Choroid plexus epithelial cell (primary cell): ENCODE results near the gene PRSS35.

Source experiments
- DNase-seq: peaks from one replicate; pipeline ENCODE4 v3.0.0-alpha.2; 2010; ENCODE audit warnings: low read depth
- H3K4me3 ChIP-seq: 2 replicates; pipeline ENCODE4 v1.5.1; 2011; ENCODE audit warnings: low read depth, mild to moderate bottlenecking, control low read depth, low read length, moderate library complexity
- TF ChIP-seq, protein P1 (sequence below): conservative IDR thresholded peaks from 2 replicates; pipeline ENCODE4 v1.5.1; 2011; ENCODE audit warnings: low read depth, mild to moderate bottlenecking, control low read depth, inconsistent platforms, low read length, moderate library complexity

The PRSS35 gene, protein sequence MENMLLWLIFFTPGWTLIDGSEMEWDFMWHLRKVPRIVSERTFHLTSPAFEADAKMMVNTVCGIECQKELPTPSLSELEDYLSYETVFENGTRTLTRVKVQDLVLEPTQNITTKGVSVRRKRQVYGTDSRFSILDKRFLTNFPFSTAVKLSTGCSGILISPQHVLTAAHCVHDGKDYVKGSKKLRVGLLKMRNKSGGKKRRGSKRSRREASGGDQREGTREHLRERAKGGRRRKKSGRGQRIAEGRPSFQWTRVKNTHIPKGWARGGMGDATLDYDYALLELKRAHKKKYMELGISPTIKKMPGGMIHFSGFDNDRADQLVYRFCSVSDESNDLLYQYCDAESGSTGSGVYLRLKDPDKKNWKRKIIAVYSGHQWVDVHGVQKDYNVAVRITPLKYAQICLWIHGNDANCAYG

GRCh38 chr6:83511901-83512681, at the start of gene PRSS35:
Gene PRSS35, plus strand, starts transcription at chr6:83512534. Its CDS starts 10,908 bp downstream, at chr6:83523442.
- TF ChIP-seq, protein P1, sequence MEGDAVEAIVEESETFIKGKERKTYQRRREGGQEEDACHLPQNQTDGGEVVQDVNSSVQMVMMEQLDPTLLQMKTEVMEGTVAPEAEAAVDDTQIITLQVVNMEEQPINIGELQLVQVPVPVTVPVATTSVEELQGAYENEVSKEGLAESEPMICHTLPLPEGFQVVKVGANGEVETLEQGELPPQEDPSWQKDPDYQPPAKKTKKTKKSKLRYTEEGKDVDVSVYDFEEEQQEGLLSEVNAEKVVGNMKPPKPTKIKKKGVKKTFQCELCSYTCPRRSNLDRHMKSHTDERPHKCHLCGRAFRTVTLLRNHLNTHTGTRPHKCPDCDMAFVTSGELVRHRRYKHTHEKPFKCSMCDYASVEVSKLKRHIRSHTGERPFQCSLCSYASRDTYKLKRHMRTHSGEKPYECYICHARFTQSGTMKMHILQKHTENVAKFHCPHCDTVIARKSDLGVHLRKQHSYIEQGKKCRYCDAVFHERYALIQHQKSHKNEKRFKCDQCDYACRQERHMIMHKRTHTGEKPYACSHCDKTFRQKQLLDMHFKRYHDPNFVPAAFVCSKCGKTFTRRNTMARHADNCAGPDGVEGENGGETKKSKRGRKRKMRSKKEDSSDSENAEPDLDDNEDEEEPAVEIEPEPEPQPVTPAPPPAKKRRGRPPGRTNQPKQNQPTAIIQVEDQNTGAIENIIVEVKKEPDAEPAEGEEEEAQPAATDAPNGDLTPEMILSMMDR, result peak; percentile 95
- peak within 1 kb of the TSS; percentile 63 for H3K4me3 ChIP-seq
- peak; percentile 60 for DNase-seq

DNA sequence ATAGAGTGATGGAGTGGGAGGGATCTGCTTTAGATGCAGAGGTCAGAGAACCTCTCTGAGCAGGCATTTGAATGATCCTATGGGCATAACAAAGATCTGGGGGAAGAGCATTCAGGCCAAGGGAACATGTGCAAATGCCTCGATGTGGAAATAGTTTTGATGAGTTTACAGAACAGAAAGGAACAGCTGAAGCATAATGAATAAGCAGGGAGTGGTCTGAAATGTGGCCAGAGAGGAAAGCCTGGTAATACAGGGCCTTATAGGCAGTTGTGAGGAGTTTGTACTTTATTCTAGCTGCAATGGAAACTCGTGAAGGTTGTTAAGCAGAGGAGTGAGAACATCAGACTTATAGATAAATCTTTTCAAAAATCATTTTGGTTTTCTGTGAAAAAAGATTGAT, 48.4 kb upstream of the PRSS35 start:
- DNase-seq, result peak; percentile 8
- TF ChIP-seq, protein P1, result no peak
- H3K4me3 ChIP-seq, result no peak overlapping the region

DNA sequence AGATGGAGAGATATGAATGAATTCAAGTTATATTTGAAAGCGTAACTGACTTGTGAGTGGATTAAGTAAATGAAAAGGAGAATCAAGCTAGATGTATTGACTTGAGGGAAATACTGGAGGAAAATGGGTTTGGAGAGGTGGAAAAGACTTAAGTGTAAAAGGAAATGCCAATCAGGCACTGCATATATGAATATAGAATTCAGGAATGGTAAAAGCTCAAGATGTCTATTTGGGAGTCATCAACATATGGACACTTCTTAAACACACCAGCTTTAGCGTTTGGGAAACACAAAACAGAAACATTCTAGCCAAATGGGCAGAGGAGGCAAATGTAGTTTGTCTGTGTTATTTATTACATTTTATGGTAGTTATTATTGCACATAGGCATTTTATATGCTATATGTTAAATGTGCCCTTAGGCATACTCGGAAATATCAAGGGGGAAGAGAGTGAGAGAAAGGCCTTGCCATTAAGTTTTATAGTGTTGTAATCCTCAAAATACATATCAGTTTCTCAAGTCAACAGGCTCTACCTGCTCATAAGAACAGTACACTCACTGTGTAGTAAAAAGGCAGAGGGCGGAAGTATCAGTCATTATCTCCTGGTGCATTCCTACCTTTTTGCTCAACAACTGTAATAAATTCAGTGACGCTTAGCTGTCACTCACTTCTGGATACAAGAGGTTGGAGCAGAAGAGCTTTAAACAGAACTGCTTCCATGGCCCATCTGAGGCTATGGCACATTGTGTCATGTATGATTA, 47.8 kb upstream of the PRSS35 start:
- no peak overlapping the region for H3K4me3 ChIP-seq
- TF ChIP-seq, protein P1, result no peak

GRCh38 chr6:83466328-83466727, 46.0 kb upstream of the PRSS35 start:
- no peak overlapping the region for H3K4me3 ChIP-seq
- TF ChIP-seq, protein P1, result no peak
- no peak for DNase-seq

More for the DNA sequence above, 47.8 kb upstream of the PRSS35 start:
- no peak for DNase-seq

DNA sequence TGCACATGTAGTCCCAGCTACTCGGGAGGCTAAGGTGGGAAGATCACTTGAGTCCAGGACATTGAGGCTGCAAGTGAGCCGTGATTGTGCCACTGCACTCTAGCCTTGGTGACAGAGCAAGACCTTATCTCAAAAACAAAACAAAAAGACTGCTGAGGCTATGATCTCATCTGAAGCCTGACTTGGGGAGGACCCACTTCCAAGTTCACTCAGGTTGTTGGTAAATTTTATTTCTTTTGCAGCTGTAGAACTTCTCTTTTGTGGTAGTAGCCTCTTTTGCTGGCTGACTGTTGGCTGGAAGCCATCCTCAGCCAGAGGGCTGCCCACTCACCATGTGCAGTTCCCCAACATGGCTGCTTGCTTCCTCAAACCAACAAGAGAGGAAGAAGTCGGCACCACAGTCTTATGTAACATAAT, 44.7 kb upstream of the PRSS35 start:
- no peak for DNase-seq
- TF ChIP-seq, protein P1, result no peak
- H3K4me3 ChIP-seq, result no peak overlapping the region

DNA sequence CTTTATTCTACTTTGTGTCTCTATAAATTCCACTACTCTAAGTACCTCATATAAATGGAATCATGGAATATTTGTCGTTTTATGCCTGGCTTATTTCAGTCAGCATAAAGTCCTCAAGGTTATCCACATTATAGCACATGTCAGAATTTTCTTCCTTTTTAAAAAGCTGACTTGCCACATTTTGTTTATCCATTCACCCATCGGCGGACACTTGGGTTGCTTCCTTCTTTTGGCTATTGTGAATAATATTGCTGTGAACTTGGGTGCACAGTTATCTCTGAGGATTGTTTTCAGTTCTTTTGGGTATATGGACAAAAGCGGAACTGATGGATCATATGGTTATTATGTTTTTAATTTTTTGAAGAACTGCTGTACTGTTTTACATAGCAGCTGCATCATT, 42.3 kb upstream of the PRSS35 start:
- TF ChIP-seq, protein P1, result no peak
- no peak for DNase-seq
- no peak overlapping the region for H3K4me3 ChIP-seq
